Fibroblast of skin of right quadriceps (primary cell): Measurements from ENCODE around the gene CHMP4A.
"Not testable (repeated sequence)": the region's sequence is repeated elsewhere in the genome, so short reads cannot be mapped to it uniquely, and the experiment has no call there.

Experiments
- DNase-seq: peaks from one replicate; pipeline ENCODE4 v3.0.0-alpha.2; 2013

Gene CHMP4A

DNA sequence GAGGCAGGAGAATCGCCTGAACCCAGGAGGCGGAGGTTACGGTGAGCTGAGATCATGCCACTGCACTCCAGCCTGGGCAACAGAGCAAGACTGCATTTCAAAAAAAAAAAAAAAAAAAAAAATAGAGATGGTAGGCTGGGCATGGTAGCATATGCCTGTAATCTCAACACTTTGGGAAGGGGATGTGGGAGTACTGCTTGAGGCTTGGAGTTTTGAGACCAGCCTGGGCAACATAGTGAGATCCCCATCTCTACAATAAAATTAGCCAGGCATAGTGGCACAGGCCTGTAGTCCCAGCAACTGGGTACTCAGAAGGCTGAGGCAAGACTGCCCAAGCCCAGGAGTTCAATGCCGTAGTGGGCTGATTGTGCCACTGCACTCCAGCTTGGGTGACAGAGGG lies 9.7 kb upstream of the CHMP4A start:
- DNase-seq, result not testable (repeated sequence)

DNA sequence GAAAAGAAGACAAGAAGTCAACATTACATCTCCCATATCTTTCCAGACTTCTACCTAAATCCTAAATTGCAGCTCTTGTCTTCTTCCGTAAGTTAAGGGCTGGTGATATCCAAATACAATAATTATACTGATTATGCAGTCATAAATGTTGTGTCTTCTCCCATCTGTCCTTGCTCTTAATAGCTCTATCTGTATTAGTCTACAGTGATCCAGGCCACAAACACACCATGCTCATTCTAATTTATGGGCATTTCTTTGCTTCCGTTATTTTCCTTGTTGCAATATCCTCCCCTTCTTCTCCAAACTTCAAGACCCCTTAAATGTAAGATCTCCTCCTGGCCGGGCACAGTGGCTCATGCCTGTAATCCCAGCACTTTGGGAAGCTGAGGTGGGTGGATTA lies 6.2 kb upstream of the CHMP4A start:
- DNase-seq, result no peak

DNA sequence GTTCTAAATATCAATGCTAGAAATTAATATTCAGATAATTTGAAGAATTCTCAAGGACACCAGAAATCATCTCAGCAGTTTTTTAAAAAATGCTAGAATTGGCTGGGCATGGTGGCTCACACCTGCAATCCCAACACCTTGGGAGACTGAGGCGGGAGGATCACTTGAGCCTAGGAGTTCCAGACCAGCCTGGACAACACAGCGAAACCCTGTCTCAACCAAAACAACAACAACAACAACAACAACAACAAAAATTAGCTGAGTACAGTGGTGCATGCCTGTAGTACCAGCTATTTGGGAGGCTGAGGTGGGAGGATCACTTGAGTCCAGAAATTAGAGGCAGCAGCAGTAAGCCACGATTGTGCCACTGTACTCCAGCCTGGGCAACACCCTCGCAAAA lies 5.8 kb upstream of the CHMP4A start:
- no peak for DNase-seq

DNA sequence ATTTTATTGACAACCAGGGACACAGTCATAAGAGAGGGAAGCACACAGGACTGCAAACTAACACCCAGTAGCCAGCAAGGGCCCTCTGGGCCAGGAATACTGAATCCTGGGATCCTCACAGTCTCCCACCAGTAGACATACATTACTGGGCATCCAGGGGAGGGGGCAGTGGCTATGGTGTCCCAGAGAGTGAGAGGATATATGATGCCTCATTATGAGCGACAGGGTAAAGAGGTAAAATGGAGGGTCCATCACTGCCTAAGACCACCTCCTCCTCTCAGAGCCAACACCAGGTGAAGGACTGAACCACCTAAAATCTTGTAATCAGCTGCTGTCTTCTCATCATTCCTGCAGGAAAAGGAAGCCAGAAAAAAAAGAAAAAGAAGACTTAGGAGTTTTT lies 3.6 kb upstream of the CHMP4A start:
- not testable (repeated sequence) for DNase-seq

DNA sequence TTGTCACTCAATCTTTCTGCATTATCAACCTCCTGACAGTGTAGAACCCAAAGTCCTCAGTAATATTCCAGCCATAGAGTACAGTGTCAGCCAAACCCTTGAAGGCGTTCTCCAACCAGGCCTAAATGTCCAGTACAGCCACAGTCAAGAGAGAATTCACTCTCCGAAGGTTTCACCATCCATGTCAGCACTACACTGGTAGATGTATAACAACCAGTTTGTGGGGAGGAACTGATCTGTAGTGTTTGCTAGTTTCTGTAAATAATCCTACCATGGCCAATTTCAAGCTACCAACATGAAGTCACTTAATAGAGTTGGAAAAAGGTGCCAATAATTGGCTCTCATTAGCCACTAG lies 3.0 kb upstream of the CHMP4A start:
- no peak for DNase-seq

DNA sequence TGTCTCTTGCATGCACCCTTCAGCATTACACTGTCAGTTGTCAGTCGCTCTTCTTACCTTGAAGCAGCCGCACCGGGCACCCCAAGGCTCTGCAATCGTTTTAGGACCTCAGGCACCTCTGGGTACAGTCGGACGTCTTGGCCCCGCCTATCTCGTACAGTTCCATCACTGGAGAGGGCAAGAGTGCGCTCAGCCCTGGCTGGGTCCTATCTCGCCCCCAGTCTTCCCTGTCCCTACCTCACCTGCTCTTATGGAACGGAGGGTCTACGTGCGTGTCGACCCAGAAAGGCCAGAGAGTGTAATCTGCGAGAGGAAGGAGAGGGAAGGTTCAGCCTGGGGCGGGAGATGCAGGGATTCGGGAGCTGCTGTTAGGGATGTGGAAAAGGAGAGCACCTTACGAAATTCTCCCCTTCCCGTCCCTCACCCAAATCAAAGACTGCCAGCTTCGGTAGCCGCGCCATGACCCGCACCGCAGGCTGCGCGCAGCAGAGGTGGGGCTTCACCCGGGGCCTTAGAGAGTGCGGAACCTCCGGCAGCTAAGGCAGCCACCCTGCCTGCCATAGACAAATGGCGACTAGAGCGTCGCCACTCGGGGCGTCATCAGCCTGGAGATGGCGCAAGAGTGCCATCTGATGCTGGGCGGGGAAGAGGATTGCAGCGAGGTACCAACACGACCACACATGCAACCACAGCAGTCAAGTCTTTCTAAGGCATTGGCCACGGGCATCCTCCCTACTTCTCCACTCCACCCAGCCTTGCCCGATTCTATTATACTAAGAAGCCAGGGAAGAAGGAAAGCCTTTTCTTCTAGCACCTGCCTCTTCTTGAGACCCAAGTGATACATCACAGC lies 2.4 kb upstream of the CHMP4A start, which contains the start of gene MDP1:
Gene MDP1 (minus strand): TSS at position 572 of the 850 bp plus-strand sequence. CDS start 111 bp downstream, at position 461.
- DNase-seq, result peak; percentile 82

DNA sequence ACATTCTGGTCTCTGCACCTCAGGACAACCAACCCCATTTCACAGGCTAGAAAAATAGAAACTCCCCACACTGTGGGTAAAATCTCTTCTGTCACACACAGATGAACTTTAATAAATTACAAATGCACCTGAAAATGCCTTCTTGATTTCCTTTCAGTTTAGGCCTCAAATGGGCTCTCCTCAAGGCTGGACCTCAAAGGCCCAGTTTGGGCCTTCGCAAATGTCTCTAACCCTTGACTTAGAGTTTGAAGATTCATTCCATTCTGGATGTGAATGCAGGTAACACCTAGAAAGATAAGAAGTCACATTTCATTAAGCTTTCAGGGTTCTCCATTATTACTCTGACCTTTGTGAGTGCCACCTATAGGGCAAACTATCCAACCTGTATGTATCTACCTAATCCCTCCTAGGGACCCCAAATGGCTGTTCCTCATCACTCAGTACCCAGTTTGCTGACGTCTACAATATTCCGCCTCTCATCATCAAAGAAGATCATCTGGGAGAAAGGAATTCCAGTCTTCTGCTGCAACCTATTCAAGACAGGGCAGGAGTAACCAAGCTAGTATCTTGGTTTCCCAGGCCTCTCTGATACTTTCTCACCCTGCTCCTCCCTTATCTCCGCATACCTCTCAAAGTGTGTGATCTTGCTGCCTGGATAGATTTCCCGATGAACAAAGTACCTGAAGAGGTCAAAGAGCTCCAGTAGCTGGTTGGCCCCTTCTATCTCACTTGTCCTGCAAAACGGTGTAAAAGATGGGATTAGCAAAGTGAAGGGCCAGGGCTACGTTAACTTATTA lies 776 bp upstream of the CHMP4A start:
- DNase-seq, result no peak

DNA sequence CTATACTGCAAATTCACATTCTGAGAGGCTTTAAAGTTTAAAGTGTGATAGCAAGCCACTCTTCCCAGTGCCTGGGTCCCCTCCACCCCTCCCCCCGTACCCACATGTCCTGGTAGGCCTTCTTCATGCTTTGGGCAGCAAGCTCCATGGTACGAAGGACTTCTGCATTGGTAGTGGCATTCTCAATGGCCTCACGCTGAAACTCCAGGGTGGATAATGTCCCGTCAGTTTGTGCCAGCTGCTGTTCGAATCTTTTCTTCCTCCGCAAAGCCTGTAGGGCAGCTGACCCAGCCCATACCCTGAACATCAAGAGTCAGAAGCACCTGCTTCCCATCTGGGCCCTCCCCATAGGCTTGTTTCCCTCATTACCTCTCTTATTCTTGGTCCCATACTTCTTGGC lies 2.0 kb downstream of the CHMP4A start:
- no peak for DNase-seq

DNA sequence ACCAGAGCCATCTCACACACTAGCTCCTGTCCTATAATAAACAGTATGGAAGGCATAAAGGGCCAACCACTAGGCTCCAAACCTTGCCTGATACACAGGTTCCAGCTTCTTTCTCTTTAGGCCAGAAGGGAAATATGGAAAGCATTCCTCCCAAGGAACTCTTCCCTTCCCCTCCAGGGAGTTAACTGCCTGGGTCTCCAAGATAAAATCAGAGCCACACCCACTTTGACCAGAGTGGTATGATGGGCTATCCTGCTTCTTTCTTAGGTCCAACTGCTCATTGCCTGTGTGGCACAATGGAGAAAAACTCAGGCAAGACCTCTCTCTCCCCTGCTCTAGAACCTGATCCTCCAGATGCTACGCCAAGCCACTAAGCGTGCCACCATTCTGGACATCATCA lies 5.7 kb downstream of the CHMP4A start:
- no peak for DNase-seq

DNA sequence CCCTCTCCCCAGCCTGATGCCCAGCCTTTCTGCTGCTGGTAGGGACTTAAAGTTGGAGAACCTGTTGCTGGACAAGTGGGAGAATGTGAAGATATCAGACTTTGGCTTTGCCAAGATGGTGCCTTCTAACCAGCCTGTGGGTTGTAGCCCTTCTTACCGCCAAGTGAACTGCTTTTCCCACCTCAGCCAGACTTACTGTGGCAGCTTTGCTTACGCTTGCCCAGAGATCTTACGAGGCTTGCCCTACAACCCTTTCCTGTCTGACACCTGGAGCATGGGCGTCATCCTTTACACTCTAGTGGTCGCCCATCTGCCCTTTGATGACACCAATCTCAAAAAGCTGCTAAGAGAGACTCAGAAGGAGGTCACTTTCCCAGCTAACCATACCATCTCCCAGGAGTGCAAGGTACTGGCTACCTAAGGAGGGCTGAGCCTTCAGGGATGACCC lies 6.2 kb downstream of the CHMP4A start:
- no peak for DNase-seq

DNA sequence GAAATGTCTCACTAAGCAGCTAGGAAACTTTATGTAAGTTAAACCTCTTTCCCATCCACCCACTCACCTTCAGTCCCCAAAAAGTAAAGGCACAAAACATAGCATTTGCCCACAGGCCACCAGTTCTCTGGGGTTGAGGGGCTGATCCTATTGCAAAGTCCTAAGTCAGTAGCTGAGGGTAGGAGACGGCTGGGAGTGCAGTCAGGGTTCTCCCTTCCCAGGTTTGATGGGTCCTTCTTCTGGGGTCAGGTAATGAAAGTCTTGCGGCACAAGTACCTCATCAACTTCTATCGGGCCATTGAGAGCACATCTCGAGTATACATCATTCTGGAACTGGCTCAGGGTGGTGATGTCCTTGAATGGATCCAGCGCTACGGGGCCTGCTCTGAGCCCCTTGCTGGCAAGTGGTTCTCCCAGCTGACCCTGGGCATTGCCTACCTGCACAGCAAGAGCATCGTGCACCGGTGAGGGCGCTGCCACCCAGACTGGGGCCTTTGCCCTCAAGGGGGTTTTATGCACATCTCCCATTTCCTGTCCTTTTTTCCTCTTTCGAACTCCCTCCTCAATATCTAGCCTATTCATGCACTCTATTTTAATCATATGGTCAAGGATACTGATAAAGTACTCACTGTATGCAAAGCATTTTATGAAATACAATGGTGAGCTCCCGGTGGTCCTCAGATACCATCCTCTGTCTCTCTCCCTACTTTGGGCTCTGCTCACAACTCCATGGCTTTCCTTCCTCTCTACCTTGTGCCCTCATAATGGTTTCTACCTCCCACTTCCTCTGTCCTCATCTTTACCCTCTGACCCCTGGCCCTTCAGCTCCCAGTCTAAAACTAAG lies 6.8 kb downstream of the CHMP4A start:
- no peak for DNase-seq

DNA sequence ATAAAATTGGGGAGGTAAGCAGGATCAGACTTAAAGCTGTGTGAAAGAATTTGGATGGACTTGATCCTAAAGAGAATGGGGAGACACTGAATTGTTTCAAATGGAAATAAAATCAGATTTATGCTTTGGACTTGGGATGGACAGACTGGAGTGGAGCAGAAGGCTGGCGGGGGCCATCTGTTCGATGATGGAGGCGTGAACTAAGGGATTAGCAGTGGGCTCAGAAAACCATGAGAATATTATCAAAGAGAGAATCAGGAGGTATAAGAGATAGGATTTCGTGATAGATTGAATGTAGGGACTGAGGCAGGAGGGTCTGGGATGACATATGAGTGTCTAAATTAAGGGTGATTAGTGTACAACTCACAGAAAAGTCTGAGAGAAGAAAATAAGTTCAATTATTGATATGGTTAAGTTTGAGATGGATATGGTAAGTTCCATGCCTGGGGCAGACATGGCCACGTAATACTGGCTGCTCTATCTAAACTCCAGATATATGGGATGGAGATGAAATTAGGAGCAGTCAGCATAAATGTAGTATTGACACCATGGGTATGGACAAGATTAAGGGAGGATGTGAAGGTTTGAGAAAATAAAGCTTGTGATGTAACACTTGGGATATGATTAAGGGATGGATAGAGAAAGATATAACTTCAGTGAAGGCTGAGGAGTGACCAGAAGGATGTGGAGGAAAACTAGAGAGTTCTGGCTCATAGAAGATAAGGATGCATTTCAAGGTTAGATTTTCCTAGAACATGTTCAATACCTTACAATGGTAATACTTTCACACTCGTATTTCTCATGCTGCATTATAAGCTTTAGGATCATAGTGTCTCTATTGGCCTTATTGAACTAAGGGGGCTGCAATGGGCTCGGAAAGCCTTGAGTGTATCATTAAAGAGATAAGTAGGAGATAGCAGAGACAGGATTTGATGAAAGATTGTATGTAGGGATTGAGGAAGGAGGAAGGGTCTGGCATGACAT lies 8.8 kb downstream of the CHMP4A start:
- DNase-seq, result no peak

DNA sequence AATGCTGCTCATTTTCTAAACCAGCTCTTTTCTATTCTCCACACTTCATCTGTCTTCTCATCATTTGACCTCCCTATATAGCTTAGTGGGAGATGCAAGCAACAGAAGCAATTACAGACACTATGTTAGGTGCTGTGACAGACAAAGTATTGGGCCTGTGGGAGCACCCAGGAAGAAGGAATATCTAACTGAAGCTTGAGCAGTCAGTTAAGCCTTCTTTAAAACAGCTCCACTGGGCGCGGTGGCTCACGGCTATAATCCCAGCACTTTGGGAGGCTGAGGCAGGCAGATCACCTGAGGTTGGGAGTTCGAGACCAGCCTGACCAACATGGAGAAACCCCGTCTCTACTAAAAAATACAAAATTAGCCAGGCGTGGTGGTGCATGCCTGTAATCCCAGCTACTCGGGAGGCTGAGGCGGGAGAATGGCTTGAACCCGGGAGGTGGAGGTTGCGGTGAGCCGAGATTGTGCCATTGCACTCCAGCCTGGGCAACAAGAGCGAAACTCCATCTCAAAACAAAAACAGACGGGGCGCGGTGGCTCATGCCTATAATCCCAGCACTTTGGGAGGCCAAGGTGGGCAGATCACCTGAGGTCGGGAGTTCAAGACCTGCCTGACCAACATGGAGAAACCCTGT lies 9.9 kb downstream of the CHMP4A start:
- DNase-seq, result not testable (repeated sequence)

DNA sequence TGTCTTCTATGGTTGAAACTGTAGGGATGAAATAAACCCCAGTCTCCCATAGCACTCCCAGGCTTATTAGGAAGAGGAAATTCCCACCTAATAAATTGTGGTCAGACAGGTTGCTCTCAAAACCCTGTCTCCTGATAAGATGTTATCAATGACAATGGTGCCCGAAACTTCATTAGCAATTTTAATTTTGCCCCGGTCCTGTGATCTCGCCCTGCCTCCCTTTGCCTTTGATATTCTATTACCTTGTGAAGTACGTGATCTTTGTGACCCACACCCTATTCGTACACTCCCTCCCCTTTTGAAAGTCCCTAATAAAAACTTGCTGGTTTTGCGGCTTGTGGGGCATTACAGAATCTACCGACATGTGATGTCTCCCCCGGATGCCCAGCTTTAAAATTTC lies 10.8 kb downstream of the CHMP4A start:
- not testable (repeated sequence) for DNase-seq

DNA sequence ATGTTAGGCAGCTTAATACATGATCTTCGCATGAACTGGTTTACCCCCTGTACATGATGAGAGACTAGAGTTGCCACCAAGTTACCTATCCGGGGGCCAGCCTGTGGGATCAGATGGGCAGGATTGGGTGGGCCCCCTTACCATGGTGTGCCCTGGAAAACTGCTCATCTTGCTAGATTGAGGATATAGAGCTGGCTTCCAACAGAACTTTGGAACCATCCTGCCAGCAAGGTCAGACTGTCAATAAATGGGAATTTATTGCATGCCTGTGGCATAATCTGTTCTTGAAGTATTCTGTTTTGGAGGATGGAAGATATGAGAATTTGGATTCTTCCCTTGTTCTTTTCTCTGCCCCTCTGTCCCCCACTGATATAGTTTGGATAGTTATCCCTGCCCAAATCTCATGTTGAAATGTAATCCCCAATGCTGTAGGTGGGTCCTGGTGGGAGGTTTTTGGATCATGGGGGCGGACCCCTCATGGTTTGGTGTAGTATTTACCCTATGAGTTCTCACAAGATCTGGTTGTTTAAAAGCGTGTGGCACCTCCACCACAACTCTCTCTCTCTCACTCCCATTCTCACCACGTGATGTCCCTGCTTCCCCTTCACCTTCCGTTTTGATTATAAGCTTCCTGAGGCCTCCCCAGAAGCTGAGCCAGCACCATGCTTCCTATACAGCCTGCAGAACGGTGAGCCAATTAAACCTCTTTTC lies 14.3 kb downstream of the CHMP4A start:
- no peak for DNase-seq

DNA sequence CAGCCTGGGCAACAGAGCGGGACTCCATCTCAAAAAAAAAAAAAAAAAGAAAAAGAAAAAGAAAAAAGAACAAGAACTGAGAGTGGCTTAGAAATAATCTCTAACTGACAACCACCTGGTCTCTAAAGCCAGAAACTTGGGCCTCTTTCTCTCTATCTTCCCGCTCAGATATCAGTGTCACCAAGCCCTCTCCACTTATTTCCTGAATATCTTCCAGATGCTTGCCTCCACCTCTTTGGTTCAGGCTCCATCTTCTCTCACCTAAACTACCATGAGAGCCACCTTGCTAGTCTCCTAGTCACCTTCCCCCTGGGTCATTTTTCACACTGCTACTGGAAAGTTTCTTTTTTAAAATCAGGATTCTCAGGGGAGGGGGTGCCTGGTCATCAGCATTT lies 16.2 kb downstream of the CHMP4A start:
- DNase-seq, result no peak

DNA sequence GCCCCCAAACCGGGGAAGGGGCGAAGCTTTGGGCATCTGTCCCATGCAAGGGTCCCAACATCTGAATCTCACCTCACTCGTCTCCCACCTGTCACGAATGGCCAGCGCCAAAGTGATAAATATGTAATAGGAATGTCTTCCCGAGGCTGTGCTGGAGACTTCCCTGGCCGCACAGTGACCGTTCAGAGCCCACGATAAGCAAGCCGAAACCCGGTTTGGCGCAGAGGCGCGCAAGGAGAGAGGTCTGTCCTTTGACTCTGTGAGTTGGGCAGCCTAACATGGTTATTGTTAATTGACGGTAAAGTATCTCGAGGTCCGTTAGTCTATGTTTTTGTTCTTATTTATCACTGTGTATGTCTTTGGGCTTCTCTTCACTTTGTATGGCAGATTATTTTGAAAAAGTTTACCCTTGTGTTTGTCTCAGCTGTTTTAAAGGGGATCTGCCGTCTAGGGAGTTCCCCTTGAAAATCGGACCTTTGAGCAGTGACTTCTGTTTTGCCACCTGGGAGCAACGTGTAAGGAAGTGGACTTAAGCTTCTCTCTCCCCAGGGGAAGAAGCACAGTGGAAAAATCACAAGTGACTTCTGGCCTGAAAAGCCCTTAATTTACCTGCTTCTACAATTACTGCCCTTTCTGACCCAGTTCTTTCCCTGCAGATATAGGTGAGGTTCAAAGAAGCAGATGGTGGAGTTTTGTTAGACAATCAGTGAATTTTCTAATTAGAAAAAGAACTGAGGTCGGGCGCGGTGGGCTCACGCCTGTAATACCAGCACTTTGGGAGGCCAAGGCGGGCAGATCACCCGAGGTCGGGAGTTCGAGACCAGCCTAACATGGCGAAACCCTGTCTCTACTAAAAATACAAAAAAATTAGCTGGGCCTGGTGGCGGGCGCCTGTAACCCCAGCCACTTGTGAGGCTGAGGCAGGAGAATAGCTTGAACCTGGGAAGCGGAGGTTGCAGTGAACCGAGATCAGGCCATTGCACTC lies 16.9 kb downstream of the CHMP4A start:
- DNase-seq, result no peak

DNA sequence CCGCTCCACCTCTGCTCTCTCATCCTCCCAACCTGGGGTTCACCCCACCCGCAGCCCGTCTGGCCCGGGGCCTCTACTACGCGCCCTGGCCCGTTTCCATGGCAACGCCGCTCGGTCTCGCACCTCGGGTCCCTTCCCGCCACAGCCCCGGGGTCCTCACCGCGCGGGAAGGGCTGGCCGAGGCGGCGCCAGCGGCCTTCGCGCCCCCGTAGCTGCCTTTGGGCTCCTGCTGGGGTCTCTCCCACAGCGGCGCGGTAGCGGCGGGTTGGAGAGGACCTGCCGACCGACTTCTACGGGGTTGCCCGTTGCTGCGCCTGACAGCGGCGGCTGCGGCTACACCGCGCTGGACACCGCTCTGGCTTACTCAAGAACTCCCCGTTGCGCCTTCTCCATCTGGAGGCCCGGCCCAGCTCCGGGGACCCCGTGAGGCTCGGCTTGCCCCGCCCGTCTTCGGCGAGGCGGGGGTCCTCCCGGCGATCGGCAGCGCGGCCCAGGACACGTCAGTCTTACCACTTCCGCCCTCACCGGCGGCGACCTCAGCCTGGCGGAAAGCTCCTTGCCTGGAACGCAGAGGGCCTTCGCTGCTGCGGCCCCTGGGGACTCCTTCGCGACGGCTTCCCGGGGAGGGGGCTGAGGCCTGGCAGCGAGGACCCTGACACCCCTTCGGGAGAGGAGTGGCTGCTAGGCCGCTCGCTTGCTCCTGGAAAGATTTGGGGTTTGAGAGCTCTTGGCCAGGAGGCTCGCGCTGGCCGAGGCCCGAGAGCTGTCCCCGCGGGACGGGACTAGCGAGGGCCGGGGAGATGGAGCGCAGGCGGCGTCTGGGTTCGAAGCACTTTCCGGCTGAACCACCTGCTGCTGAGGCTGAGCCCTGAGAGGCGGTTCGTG lies 17.9 kb downstream of the CHMP4A start, which contains the start of gene TM9SF1:
Gene TM9SF1 (minus strand): TSS at position 256 of the 885 bp plus-strand sequence. CDS start 422 bp downstream, outside the sequence.
- peak; percentile 86 for DNase-seq
